Uterus (tissue), 2 donors: Measurements from ENCODE around the gene PEMT.

Experiments
- CTCF ChIP-seq, 4 experiments: fragments of 200-600 bp in 2 of 4; fragments of 450-650 bp in 2 of 4; sonication (generic) in 2 of 4; IDR thresholded peaks; one replicate each; pipeline ENCODE4 v1.5.1; 2016 to 2019; ENCODE audit warnings: antibody characterized with exemption in 4 of 4, mild to moderate bottlenecking in 2 of 4, moderate library complexity in 1 of 4
- POLR2A ChIP-seq, 2 donors: fragments of 450-650 bp; IDR thresholded peaks; one replicate each; pipeline ENCODE4 v1.6.1; 2016; ENCODE audit warnings: antibody characterized with exemption in 2 of 2, mild to moderate bottlenecking in 1 of 2, moderate library complexity in 1 of 2

DNA sequence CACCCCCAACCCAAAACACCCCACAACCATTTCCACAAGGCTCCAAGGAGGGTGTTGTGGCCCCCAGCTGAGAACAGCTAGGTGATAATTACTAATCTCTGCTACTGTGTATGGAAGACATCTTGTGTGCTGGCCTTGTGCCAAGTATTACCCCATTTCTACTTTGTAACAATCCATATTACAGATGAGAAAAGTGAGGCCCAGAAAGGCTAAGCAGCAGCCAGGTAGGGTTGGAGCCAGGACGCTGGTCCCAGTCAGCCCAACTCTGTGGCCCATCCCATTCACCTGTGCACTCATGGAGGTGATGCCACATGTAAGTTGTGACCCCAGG, 12.4 kb upstream of the PEMT start:
- TF ChIP-seq CTCF (IDR thresholded peaks at IDR 0.05) (no peak), POLR2A (IDR thresholded peaks at IDR 0.05) (no peak)
